HG02943 (cell line): ENCODE data around the gene CCDC85A.
"Not testable (repeated sequence)": the region's sequence is repeated elsewhere in the genome, so short reads cannot be mapped to it uniquely, and the experiment has no call there.

ENCODE experiments used
- ATAC-seq: cut with Tn5 transposase; IDR thresholded peaks from one replicate; pipeline ENCODE4 v1.9.1; 2021; ENCODE audit warnings: mild to moderate bottlenecking, low read depth, moderate library complexity; ENCODE audit not compliant: unreplicated experiment

The CCDC85A gene

DNA sequence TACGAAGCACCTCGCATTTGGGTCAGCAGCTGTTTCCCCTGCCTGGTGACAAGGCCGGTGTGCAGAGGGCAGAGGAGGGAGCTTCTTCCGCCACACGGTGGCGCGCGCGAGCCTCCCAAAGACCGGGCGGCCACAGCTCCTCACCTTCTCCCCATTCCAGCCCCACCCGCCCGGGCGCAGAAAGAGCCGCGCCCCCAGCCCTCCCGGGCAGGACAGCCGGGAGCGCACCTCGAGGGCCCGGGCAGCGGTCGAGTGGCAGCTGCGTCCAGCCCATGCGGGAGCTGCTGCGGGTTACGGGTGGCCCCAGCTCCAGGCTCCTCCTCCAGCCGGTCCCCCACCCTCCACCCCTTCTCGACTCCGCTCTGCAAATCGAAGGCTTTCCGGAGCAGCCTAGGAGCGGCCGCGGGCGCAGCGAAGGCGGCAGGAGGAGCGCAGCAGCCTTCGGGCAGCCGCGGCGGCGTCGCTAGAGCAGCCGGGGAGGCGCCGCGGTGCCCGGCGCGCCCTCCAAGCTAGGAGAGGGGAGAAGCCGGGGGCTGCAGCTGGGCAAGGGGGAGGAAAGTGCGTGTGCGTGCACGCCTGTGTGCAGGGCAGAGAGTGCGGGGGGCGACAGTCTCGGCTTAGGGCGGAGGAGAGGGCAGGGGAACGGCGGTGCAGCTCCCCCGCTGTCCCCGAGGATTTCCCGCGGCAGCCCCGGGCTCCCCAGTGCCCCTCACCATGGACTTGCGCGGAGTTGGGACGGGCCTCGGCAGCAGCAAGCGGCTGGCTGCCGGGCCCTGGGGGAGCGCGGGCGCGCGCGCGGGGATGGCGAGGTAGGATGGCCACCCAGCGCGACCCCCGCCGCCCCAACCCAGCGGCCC, at the start of gene CCDC85A:
Gene CCDC85A, plus strand, starts transcription at position 348 of the 857 bp plus-strand sequence. CDS start 635 bp downstream, outside the sequence.
- ATAC-seq = peak; percentile 96

- ATAC-seq = no peak
Measured at GRCh38 chr2:56134861-56135260, 48.9 kb upstream of the CCDC85A start.

DNA sequence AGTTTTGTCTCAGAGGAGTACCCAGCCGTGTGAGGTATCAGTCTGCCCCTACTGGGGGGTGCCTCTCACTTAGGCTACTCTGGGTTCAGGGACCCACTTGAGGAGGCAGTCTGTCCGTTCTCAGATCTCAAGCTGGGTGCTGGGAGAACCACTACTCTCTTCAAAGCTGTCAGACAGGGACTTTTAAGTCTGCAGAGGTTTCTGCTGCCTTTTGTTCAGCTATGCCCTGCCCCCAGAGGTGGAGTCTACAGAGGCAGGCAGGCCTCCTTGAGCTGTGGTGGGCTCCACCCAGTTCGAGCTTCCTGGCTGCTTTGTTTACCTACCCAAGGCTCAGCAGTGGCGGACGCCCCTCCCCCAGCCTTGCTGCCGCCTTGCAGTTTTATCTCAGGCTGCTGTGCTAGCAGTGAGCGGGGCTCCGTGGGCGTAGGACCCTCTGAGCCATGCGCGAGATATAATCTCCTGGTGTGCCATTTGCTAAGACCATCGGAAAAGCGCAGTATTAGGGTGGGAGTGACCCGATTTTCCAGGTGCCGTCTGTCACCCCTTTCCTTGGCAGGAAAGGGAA, 41.2 kb upstream of the CCDC85A start:
- ATAC-seq = not testable (repeated sequence)

DNA sequence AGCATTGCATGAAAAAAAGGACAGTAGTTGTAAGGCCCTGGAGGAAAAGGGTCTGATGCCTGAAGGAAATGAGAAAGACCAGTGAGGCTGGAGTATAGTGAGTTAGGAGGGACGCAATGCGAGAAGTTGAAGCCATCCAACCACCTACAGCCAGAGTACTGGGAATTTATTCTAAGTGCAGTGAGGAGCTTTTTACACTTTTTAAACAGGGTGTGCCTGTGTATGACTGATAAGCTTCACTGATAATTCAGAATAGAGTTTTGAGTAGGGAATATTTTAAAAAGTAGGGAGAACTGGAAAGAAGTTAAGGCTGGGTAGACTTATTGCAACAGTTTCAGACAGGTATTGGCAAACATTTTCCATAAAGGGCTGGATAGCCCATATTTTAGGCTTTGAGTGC, 35.9 kb upstream of the CCDC85A start:
- no peak for ATAC-seq

GRCh38 chr2:56148825-56149224, 35.0 kb upstream of the CCDC85A start:
- ATAC-seq = no peak

DNA sequence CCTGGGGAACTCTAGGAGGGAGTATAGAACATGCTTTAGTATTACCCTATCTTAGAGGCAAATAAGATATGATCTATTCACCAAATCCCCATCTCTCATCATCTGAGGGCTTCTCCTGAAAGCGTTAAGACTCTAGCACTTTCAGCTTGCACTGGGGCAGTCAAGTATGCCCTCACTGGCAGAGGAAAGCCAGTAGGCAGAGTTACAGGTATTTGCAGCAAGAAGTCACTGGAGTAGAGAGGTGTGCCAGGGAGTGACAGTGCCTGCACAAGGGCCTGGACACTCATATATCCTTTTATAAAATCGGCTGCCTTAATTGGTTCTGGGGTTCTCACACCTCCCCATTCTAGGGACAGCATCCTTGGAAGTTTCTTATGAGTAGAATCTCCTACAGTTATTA, 31.9 kb upstream of the CCDC85A start:
- ATAC-seq = no peak

DNA sequence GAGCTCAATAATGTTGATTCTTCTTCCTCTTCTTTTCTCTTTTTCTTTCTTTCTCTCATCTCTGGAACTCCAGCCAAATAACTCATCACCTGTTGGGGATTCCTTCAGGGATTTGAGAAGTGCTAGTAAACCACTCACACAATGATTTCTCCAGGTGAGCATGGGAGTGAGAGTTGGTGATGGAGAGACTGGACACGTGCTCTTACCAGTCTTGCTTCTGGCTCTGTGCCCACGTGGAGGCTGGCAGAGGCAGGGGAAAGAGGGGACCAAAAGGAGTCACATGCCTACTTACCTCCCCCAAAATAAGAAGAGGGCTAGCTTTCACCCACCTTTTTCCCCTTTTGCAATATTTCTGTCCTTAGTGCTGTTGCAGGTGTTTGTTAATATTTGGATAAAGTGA, 28.6 kb upstream of the CCDC85A start:
- no peak for ATAC-seq

GRCh38 chr2:56159875-56160274, 23.9 kb upstream of the CCDC85A start:
- ATAC-seq = not testable (repeated sequence)

GRCh38 chr2:56167616-56168562, 15.9 kb upstream of the CCDC85A start:
- ATAC-seq = no peak

DNA sequence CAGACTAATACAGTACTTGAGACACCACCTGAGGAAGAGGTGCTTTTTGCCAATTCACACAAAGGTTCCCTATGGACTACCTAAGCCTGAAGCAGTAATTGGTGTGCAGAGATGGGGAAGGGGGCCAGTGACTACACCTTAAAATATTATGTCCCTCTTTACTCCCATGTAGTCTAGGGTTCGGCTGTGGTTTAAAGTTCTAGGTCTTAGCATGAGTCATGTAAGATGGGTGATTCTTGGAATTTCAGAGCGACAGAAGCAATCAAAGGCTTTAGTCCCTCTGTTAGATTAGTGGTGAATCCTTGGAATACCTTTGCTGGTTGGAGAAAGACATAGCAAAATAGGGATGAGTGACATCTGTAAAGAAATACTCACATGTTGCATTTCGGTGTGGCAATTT, 14.3 kb upstream of the CCDC85A start:
- ATAC-seq = no peak

DNA sequence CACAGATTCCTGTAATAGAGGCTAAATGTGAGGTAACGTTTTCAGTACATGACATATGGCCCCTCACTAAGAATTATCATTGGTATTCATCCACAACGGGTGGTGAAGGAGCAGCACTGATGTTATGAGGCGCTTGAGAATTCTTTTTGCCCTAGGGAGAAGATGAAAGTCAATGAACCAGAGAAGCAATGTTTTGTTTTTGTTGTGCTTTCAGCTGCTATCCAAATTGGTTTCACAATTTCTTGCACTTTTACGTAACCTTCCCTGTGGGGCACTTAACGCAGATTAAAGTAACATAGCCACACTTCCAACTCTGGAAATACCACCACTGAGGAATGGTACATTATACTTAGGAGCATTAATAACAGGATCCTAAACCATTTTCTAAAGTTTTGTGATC, 13.3 kb upstream of the CCDC85A start:
- ATAC-seq = no peak

GRCh38 chr2:56170988-56171387, 12.8 kb upstream of the CCDC85A start:
- no peak for ATAC-seq

- no peak for ATAC-seq
Measured at GRCh38 chr2:56175779-56176178, 8.0 kb upstream of the CCDC85A start.

GRCh38 chr2:56177420-56178220, 6.2 kb upstream of the CCDC85A start:
- no peak for ATAC-seq

DNA sequence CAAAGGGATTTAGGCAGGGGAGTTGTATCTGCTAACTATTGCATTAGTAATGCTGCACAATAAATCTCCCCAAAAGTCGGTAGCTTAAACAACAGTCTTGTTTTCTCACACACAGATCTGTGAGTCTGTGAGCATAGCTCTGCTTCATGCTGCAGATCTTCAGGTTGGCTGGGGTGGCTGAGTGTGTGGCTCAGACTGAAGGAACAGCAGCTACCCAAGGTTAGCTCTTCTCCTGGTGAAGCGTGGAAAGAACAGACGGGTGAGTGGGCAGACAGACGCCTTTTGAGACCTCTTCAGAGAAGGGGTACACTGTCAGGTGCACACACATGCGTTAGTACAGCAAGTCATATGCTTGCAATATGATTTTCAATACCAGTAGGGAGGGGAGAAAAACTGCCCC, 3.9 kb upstream of the CCDC85A start:
- no peak for ATAC-seq

DNA sequence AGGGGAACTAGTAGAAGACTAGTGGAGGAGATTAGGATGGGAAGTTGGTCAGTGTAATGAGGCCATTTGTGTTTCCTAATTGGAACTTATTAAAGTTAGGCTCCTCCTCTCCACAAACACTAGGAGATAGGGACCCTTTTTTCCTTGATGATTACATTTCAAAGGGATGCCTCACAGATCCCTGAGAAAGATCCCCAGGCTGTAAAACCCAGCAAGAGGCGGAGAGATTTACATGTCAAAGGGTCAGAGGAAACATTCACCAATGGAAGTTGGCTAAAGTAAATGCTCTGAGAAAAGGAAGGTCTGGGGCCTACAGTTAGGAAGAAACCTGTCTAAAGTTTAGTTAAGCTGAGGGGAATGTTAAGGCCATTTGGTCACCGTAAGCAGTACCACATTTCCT, 1.4 kb upstream of the CCDC85A start:
- no peak for ATAC-seq

DNA sequence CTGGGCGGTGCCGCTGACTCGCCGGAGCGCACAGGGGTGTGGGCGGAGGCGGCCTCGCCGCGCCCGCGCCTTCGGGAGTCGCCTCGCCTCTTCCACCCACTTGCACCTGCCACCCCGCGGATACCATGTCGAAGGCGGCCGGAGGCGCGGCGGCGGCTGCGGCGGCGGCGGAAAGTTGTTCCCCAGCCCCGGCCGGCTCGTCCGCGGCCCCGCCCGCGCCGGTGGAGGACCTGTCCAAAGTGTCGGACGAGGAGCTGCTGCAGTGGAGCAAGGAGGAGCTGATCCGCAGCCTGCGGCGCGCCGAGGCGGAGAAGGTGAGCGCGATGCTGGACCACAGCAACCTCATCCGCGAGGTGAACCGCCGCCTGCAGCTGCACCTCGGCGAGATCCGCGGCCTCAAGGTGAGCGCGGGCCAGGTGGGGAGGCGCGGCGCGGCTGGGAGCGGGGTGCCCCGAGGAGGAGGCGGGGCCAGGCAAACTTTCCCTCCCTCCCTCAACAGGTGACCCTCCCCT, 766 bp downstream of the CCDC85A start:
- peak; percentile 9 for ATAC-seq

DNA sequence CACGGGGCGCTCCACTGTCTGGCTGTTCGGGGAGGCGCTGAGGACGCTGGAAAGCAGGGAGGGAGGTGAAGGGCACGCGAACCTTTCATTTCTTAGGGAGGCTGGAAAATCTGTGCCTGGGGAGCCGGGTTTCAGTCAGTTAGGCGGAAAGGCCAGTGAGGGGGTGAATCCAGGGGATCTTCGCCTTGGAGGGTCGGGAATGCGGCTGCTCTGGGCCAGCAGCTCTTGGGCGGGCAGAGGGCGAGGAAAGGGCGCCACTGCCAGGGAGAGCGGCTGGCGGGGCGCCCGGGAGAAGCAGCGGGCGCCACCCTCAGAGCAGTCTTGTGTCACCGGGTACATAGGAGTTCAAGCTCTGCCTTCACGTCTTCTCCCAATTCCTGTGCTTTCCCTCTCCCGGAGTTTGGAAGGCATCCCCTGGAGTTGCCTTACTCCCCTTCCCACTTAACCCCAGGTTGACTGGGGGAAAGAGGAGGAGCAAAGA, 1.4 kb downstream of the CCDC85A start:
- ATAC-seq = no peak

GRCh38 chr2:56185582-56186046, 1.8 kb downstream of the CCDC85A start:
- ATAC-seq = no peak

DNA sequence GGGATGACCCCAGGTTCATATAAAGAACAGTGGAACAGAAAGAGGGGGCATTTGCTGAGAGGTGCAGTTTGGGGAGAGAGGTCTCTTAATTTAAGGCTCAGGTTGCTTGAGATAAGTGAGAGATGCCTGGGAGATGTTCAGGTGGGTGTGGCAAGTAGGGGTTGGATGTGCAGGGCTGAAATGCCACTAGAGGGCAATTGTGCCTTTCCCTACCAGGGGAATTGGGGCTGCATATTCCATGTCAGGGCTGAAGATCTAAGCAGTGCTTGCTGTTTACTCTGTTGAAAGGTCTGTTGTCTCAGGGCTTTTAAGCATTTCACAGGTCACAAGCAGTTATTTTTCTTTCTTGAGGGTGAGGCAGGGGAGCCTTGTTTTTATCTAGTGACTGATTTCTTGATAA, 7.8 kb downstream of the CCDC85A start:
- no peak for ATAC-seq
